HG03175 (cell line): ENCODE data around the gene KCTD8.
"Not testable (repeated sequence)": the region's sequence is repeated elsewhere in the genome, so short reads cannot be mapped to it uniquely, and the experiment has no call there.

Experiments used
- ATAC-seq: cut with Tn5 transposase; IDR thresholded peaks from one replicate; pipeline ENCODE4 v1.9.1; 2021; ENCODE audit warnings: mild to moderate bottlenecking, moderate library complexity; ENCODE audit not compliant: unreplicated experiment

The KCTD8 gene

DNA sequence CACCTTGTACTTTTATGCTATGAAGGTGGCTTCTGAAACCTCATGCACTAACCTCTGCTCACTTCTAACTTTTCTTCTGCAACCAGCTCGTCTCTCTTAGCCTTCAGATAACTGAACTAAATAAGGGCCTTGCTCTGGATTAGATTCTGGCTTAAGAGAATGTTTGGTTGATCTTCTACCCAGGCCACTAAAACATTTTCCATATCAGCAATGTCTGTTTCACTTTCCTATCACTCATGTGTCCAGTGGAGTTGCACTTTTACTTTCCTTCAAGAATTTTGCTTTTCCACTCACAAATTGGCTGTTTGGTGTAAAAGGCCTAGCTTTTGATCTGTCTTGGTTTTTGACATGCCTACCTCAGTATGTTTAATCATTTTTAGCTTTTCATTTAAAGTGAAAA lies 105.8 kb downstream of the KCTD8 start:
- ATAC-seq = no peak

DNA sequence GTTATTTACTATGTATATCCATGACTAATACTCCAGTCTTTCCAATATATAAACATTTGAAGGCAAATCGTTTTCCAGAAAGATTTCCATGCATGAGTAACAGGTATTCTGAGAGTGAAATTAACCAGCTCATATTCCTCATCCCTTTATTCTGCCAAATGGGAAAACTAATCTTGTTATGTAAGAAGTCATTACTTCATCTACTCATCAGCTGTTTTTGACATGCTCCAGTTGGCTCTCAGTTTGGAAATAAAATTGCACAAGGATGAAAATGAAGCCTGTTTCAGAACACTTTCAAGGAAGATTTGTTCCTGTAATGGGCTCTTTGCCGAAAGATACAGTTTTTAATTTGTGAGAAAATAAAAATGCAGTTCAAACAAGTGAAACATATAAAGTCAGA lies 121.9 kb downstream of the KCTD8 start:
- ATAC-seq = no peak

DNA sequence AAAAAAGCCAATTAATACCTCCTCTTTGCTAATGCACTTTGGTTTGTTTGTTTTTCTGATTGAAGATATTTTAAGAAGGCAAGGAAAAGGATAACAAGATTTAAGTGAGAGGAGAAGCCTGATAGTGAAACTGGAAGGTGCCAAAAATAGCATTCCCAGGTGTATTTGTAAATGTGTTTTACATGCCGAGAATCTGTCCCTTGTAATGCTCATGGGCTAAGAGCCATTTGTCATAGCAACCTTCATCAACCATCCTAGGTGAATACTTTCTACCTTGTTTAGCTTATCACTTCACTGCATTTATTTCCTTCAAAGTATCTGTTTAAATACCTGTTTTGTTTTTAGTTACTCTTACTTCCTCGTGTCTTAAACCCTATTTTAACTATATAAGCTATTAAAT lies 127.8 kb downstream of the KCTD8 start:
- no peak for ATAC-seq

DNA sequence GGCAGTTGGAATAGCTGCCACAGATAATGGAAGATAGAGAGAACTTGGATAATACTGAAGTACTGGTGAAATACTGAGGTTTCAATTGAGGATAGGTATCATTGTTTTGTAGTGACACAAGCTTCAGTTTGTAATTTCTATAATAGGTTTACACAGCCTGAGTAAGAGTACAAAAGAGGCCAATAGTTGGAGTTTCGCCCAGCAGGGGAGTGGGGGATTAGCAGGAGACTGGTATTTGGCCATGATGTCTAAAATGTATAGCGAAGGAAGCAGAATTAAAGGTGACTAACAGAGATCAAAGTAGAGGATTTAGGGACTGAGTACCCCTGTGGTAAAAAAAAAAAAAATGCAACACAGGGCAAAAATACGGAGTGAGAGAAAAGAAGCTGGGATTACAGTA lies 129.5 kb downstream of the KCTD8 start:
- no peak for ATAC-seq

DNA sequence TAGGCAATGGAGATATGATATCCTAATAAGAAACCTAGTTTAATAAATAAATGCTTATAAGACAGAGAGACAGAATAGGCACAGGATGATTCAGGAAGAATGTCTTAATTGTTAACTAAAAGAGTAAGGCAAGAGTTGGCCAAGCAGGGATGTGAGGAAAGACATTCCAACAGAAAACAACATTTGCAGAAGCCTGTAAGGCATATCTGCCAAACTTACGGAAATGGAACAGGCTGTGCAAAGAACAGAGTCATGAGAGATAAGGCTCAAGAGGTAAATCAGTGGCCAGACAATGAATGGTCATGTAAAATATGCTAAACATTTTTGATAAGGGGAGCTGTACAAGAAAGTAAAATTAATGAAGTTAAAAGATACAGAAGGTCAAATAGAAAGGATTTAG lies 134.9 kb downstream of the KCTD8 start:
- ATAC-seq = no peak

DNA sequence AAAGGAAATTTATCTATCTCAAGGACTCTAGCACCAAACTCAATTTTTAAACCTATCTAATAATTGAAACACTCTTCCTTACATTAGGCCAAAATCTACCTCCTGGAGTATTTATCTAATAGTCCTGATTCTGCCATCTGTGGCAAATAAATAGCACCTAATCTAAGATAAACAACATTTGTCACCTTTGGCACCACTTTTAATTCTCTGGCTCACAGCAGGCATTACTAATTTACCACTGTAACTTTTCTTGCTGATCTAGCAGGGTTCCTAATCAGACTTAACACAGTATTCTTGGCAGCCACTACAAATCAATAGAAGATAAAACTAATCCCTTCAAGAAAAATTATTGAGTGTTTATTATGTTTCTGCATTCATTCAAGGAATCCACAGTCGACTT lies 161.1 kb downstream of the KCTD8 start:
- no peak for ATAC-seq

DNA sequence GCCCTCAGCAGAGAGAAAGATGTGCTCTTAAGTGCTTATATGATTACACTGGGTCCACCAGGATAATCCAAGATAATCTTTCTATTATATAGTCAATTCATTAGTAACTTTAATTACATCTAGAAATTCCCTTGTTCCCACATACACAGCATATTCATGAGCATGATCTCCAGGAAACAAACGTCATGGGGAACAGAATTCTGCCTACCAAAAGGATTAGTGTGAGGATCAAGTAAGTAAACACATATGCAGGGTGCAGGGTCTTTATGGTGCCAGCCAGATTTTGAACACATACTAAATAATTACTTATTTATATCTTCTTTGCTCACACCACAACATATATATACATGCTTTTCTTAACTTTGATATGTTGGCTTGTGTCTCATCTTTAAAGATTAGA lies 169.1 kb downstream of the KCTD8 start:
- ATAC-seq = no peak

DNA sequence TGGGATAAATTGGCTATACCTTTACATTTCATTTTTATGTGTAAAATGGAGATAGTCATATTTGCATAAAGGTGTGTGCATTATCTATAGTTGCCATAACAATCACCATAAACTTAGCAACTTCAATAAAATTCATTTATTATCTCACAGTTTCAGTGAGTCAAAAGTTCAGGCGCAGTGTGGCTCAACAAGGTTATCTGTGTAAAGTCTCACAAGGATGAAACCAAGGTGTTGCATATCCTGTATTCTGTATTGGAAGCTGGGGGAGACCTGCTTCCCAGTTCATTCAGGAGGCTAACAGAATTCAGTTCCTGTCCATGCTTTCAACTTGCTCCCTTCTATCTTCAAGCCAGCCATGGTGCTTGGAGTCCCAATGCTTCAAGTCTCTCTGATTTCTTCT lies 169.5 kb downstream of the KCTD8 start:
- ATAC-seq = no peak

DNA sequence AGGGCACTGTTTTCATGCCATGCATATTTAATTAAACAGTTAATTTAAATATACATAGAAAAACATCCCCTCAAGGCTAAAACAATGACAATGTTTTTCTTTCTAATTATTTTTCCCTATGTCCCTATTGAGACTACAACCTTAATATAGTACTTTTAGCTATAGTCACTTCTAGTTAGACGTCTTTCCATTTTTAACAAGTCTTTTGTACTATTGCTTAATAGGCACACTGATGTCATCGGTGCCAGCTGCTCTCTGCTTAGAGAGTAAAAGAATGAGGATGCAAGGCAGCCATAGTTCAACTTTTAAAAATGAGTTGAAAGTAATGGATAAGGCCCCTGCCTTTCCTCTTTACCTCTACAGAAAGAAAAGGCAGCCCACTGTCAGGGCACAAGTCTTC lies 191.1 kb downstream of the KCTD8 start:
- ATAC-seq = no peak

DNA sequence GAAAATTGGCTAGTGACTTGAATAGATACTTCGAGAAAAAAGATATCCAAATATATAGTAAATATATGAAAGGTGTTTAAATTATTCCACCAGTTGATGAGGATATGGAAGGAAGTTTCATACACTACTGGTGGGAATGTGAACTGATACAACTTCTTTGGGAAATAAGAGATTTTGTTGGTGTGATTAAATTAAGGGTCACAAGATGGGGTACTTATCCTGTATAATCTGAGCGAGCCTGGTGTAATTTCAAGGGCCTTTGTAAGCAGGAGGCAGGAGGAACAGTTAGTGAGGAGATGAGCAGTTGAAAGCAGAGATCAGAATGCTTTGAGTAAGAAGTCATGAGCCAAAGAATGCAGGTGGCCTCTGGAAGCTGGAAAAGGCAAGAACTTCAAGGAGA lies 192.2 kb downstream of the KCTD8 start:
- no peak for ATAC-seq

DNA sequence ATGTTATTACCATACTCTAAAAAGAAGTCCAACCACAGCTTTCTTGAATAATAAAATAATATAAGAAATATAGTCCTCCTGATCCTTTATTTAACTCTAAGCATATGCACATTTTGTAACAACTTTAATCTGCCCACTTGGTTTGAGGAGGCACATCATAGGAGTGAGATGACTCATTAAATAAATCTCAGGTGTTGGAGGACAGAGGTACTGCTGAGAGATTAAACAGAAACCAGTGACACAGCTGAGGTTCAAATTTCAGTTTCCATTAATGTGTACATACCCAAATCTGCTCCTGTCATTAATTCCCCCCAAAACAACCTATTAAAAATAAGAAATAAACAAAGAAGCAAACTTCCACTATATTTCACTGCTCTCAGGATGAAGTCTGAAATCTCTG lies 211.0 kb downstream of the KCTD8 start:
- ATAC-seq = no peak

DNA sequence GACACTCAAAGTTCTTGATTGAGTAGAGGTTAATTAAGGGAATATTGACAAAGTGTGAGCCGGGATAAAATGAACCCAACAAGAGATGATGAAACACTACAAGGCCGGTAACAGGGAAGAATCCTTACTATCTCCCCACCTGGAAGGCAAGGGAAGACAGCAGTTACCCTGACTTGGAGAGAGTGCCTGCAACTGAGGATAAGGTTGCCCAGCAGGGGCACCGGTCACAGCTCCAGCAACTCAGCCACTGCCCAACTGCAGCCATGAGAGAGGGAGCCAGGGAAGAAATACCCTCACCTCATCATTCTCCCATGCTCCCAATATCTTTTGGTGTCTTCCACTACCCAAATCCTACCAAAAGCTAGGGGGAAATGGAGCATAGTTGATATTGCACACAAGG lies 212.7 kb downstream of the KCTD8 start:
- ATAC-seq = no peak

DNA sequence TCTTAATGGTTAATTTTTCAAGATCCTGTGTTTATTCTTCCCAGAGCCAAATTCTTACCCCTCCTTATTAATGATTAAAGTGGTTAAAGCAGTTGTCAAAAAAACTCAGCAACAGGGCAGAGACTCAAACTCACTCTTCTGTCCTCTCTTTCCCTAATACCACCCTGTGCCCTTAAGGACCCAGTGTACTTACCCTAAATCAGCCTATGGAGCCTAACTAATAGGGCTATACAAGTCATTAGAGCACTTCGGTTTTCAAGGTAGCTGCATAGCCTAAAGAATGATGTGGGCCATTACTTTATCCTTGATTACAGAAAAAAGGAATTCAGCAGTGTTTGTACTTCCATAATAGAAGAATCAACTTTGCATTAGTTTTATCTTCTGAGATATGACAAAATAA lies 216.3 kb downstream of the KCTD8 start:
- ATAC-seq = no peak

DNA sequence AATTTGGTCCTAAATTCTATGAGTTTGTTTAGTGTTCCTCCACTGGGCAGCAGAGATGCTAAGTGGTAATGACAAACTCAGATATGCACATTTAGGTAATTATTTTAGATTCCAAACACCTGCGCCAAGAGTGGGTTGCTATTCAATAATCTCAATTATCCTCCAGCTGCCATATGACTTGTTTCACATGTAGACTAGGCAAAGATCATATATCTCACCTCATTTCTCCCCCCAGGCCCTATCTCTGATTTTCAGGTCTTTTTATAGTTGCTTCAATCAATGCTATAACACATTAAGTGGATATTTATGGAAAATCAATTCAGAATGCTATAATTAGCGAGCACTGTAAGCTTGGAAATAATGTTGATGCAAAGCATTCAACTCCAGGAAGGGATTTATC lies 217.6 kb downstream of the KCTD8 start:
- no peak for ATAC-seq

DNA sequence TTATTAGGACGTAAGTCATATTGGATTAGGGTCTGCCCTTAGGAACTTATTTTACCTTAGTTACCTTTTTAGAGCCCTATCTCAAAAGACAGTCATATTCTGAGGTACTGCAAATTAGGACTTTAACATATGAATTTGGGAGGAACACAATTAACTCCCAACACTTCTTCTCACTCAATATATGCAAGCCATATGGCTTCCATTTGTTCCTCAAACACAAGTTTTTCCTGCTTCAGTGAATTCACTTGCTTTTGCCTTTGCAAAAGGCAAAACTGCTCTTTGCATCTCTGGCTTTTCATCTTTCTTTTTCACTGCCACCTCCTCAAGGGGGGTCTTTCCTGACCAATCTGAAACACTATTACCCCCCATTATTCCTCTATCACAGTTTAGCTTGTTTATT lies 220.3 kb downstream of the KCTD8 start:
- no peak for ATAC-seq

DNA sequence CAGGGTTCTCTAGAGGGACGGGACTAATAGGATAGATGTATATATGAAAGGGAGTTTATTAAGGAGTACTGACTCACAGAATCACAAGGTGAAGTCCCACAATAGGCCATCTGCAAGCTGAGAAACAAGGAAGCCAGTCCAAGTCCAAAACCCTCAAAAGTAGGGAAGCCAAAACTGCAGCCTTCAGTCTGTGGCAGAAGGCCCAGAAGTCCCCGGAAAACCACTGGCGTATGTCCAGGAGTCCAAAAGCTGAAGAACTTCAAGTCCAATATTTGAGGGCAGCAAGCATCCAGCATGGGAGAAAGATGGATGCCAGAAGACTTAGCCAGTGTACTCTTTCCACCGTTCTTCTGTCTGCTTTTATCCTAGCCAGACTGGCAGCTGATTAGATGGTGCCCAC lies 227.2 kb downstream of the KCTD8 start:
- ATAC-seq = no peak

DNA sequence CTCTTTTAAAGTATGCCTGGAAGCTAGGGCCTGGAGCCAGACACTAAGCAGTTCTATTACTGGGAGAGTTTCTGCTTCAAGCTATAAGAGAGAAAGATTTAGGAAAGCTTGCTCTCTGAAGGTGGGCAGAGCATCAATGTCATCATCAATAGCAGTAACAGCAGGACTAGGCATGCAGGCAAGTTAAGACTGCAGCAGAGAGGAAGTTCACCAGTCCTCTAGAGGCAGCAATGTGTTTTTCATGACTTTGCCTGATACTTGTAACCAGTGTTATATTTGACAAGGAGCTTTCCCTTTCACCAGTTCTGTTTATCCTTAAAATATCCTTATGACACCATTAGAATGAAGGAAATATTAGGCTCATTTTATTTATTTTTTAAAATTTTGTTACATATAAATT lies 237.9 kb downstream of the KCTD8 start:
- ATAC-seq = no peak

DNA sequence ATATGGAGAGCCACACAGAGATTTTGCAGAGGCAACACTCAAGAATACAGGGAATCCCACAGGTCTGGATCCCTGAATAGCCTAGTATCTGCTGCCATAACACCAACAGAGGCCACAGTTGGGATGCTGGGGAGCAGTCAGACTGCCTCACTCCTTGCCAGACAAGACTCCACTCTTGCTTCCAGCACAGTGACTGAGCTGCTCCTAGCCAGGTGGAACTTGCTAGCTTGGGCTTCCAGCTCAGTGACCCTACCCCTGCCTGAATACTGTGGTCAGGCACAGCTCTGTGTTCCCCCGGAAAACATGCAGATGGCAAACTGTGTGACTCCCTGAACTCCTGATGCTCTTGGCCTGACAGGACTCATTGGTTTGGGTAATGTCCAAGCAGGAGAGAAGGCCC lies 251.8 kb downstream of the KCTD8 start:
- no peak for ATAC-seq

DNA sequence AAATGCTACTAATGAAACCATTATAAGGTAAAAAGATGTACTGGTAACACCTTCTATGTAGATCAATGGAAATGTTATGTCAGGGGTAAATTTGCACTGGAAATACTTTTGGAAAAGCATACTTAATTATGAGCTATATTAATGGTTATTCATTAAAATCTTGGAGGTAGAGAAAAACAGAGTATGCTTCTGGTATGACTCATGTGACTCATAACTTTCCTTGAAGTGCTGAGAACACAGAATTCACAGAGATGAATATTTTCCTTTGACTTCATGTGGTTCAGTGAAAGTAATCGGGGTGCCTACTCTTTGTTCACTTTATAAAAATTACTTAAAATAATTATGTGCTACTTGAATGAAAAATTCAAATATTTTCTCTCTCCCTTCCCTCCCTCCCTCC lies 254.2 kb downstream of the KCTD8 start:
- ATAC-seq = no peak

DNA sequence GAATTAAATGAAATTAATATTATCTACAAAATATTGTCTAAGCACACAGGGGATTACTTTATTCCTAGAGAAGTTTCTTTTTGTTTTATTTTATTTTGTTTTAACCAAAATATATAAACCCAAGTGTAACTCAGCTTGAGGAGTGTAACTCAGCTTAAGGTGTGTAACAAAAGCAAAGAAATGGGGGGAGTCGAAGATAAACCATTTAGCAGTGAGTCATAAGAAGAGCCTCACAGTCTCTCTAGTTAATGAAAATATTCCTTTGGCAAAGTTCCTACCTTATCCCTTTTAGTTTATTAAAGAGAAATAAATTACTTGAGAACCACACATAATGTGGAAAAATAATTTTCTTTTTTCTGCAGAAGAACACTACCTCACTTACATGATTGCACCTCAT lies 261.8 kb downstream of the KCTD8 start:
- ATAC-seq = no peak

DNA sequence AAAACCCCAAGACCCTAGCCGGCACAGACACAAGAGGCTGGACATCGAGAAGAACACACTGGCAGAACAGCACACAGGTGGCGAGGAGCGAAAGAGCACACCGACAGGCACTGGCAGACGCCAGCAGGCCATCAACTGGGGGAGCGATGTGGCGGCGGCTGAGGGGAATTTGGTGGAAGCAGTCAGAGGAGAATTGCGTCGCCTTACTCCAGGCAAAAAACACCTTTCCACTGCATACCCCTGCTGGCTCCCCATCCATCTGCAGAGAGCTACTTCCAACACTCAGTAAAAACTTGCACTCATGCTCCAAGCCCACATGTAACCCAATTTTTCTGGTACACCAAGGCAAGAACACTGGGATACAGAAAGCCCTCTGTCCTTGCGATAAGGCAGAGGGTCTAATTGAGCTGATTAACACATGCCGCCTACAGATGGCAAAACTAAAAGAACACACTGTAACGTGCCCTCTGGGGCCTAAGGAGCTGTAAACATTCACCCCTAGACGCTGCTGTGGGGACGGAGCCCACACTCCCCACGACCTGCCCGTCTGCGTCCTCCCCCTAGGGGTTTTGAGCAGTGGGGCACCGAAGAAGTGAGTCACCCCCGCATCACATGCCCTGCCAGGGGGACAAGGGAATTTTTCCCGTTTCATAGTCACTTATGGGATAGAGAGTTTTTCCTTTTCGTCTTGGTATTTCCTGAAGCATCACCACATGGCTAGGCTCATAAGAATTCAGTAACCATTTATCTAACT lies 262.3 kb downstream of the KCTD8 start:
- ATAC-seq = no peak

DNA sequence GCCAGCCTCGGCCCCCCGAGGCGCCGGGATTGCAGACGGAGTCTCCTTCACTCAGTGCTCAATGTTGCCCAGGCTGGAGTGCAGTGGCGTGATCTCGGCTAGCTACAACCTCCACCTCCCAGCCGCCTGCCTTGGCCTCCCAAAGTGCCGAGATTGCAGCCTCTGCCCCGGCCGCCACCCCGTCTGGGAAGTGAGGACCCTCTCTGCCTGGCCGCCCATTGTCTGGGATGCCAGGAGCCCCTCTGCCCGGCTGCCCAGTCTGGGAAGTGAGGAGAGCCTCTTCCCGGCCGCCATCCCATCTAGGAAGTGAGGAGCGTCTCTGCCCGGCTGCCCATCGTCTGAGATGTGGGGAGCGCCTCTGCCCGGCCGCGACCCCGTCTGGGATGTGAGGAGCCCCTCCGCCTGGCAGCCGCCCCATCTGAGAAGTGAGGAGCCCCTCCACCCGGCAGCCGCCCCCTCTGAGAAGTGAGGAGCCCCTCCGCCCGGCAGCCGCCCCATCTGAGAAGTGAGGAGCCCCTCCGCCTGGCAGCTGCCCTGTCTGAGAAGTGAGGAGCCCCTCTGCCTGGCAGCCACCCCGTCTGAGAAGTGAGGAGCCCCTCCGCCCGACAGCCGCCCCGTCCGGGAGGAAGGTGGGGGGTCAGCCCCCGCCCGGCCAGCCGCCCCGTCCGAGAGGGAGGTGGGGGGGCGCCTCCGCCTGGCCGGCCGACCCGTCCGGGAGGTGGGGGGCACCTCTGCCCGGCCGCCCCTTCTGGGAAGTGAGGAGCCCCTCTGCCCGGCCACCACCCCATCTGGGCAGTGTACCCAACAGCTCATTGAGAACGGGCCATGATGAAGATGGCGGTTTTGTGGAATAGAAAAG lies 266.9 kb downstream of the KCTD8 start:
- not testable (repeated sequence) for ATAC-seq
